NCI-H524 (cell line): ENCODE data around the gene GALNTL6.
A peak's percentile ranks its signal among the peaks of the same experiment; 100 is the strongest.

Source experiments
- DNase-seq, 2 experiments: peaks; one replicate each; lab custom pipeline; 2025; lab: John Stamatoyannopoulos, UW

GALNTL6 gene

DNA sequence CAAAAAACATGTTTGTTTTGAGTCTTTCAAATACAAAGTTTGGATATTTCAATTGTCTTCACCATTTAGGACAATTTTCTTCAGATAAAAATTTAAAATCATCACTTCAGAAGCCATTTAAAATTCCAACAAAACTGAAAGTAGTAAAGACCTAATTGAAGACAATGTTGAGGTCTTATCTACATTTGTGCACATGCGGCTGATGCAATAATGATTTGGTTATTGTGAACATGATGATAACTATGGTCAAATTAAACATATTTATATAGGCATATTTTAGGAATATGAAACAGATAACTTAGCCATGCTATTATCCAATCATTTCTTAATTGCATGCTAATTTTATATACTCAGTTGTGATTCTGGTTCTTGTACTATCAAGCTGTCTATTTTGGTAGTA, 407.5 kb downstream of the GALNTL6 start:
- DNase-seq, result no peak

GRCh38 chr4:172225457-172225856, 412.3 kb downstream of the GALNTL6 start:
- no peak for DNase-seq

- peak in 1 of 2 experiments; percentile 3 for DNase-seq
Measured at GRCh38 chr4:172232966-172233365, 419.8 kb downstream of the GALNTL6 start.

DNA sequence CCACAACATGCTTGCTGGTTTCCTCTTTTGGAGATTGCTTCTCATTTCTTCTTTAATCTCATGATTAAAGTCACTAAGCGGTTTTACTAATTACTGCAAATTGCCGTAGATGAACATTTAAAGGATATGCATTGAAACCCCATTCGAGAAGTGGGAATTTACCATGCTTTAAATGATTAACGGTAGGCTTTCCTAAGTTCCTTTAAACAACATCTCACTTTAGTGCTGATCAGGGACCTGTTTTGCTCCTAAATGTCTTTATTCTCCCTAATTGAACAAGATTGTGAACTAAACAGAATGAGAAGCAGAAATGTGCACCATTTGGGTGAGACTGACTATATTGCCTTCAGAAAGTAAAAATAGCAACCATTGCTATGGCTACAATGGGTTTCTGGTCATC, 430.3 kb downstream of the GALNTL6 start:
- DNase-seq, result no peak

- no peak for DNase-seq
Measured at GRCh38 chr4:172245516-172245915, 432.3 kb downstream of the GALNTL6 start.

DNA sequence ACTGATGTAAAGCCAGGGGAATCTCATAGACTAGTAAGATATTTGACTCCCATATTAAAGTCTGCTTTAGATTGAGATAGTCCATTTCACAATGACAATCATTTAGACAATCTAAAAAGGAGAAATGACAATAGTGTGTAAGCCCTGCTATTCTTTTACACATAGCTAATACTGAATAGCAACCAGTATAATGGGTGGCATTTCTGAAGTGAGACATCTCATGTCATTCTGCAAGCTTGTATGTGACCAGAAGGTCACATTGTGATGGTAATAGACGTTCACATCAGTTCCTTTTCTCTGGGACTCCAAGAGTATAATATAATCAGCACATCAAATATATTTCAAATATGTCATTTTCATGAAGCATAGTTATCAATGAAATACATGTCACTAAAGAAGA, 440.2 kb downstream of the GALNTL6 start:
- DNase-seq, result no peak

DNA sequence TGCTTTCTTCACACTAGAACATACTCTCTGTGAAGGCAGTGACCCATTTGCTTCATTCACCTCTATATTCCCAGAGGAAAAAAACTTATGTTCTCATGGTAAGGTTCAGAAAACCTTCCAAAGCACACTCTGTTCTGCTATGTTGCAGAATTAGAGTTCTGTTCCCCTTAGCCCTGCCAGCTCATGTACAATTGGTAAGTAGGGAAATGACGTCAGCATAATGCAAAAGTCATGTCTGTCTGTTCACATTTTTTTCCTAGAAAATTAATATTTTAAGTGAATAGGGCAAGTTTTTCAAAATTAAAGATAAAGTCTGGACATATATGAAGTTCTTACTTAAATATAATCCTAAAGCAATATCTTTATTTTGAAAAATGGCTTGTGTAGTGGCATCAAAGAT, 443.6 kb downstream of the GALNTL6 start:
- DNase-seq, result no peak

GRCh38 chr4:172270397-172270796, 457.2 kb downstream of the GALNTL6 start:
- peak; percentile 63 to 82 for DNase-seq

DNA sequence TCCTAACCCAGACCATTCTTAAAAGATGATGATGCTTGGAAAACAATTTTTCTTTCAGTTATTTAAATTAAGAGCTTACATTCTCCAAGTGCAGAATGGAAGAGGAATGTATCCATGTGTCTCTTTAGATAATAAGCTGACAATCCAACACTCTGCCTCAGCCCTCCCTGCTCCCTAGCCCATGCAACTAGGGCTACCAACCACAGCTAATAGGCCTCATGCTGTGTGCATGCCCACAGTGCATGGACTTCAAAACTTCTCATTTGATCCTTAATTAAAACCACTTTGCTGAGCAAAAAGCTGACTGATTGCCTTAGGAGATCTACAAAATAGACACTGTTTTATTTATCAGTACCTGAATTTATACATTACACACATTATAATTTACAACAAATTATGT, 473.9 kb downstream of the GALNTL6 start:
- DNase-seq, result no peak

- DNase-seq, result no peak
Measured at GRCh38 chr4:172305698-172306097, 492.5 kb downstream of the GALNTL6 start.

DNA sequence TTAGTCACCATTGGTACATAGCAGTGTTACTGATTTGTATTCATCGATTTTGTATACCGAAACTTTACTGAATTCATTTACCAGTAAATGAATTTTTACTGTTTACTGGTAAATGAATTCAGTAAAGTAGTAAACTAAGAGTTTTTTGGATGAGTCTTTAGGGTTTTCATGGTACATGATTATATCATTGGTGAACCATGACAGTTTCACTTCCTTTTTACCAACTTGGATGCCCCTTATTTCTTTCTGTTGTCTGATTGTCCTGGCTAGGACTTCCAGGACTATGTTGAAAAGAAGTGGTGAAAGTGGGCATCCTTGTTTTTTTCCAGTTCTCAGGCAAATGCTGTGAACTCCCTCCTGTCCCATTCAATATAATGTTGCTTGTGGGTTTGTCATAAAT, 494.9 kb downstream of the GALNTL6 start:
- no peak for DNase-seq

DNA sequence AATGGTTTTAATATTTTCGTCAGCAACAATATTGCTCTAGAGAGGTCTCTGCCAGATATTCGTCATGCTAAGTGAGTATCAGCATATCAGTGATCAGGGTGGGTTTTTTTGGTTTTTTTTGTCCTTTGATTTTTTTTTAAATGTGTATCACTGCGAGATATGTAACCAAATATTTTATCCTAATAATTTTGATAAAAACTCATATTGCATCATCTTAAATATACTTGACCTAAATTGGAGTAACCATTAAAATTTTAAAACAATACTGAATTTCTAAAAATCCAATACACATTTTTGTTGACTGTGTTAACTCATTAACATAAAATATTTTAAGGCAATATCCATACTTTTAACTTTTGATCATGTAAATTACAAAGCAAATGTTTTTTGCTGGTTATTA, 498.5 kb downstream of the GALNTL6 start:
- DNase-seq, result no peak

GRCh38 chr4:172323288-172323687, 510.1 kb downstream of the GALNTL6 start:
- no peak for DNase-seq

- peak; percentile 43 to 93 for DNase-seq
Measured at GRCh38 chr4:172344308-172344938, 531.2 kb downstream of the GALNTL6 start.

GRCh38 chr4:172348426-172348825, 535.2 kb downstream of the GALNTL6 start:
- DNase-seq, result no peak

GRCh38 chr4:172352356-172352755, 539.2 kb downstream of the GALNTL6 start:
- no peak for DNase-seq

GRCh38 chr4:172356016-172356415, 542.8 kb downstream of the GALNTL6 start:
- no peak for DNase-seq

GRCh38 chr4:172357006-172357540, 543.9 kb downstream of the GALNTL6 start:
- no peak for DNase-seq

DNA sequence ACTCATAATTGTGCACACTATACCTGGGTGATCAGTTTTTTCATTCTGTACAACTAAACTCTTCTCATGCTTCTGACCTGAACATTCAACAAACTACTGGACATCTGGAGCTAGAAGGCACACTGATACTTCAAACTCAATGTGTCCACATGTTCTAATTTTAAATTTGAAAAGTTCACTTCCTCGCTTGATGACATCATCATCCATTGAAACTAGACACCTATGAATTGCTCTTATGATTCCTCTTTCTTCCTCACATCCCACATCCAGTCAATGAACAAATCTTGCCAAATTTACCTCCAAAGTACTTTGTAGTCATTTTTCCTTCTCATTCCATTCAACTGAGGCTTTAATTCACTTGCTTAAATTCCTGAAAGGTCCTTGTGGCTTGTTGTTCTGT, 549.4 kb downstream of the GALNTL6 start:
- no peak for DNase-seq

DNA sequence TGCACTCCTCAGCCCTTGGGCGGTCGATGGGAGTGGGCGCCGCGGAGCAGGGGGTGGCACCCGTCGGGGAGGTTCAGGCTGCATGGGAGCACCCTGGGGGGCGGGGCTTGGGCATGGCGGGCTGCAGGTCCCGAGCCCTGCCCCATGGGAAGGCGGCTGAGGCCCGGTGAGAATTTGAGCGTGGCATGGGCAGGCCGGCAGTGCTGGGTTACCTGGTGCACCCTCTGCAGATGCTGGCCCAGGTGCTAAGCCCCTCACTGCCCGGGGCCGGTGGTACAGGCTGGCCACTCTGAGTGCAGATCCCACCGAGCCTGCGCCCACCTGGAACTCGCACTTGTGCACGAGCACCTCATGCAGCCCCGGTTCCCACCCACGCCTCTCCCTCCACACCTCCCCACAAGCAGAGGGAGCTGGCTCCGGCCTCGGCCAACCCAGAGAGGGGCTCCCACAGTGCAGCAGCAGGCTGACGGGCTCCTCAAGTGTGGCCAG, 556.3 kb downstream of the GALNTL6 start:
- DNase-seq, result no peak

GRCh38 chr4:172377486-172378140, 564.4 kb downstream of the GALNTL6 start:
- DNase-seq, result no peak

DNA sequence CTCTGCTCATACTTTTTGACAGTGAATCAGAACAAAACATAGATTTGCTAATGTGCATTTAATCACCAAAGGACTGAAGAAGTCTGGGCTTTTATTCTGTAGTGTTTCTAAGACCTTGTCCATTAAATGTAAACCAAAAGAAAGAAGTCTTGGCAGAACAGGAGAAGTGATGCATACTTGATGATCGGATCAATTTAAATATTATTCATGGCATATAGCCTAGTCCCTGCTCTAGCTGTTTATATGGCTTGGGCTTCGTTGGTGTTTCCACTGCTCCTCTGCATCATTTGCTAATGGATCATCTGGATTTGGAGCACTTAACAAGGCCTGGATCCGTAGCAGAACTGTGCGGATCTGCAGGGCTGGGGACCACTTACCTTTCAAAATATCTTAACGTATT, 566.6 kb downstream of the GALNTL6 start:
- DNase-seq, result no peak

DNA sequence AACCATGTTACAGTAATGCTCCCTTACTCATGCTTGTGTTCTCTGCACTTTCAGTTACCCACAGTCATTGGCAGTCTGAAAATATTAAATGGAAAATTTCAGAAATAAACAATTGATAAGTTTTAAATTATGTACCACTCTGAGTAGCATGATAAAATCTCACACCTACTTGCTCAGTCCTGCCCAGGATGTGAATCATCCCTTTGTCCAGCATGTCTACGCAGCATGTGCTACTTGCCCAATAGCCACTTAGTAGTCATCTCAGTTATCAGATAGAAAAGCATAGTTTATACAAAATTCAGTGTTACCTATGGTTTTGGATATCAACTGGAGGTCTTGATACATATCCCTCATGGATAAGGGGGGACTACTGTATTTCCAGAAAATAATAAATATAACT, 577.1 kb downstream of the GALNTL6 start:
- no peak for DNase-seq

- no peak for DNase-seq
Measured at GRCh38 chr4:172392741-172393140, 579.5 kb downstream of the GALNTL6 start.
